IPS-15b (cell line): ENCODE measurements around the gene PLPPR3.

Experiments
- H3K27me3 ChIP-seq: one replicate; pipeline ENCODE4 v1.6.1; 2013; ENCODE audit warnings: low read length; ENCODE audit not compliant: control insufficient read depth, insufficient read depth
- H3K36me3 ChIP-seq: one replicate; pipeline ENCODE4 v1.6.1; 2013; ENCODE audit warnings: low read length; ENCODE audit not compliant: control insufficient read depth, insufficient read depth
- H3K4me1 ChIP-seq: one replicate; pipeline ENCODE4 v1.6.1; 2013; ENCODE audit warnings: mild to moderate bottlenecking, low read length; ENCODE audit not compliant: control insufficient read depth, insufficient read depth
- H3K4me3 ChIP-seq: one replicate; pipeline ENCODE4 v1.5.1; 2013; ENCODE audit warnings: low read depth, low read length
- H3K9ac ChIP-seq: one replicate; pipeline ENCODE4 v1.6.1; 2013; ENCODE audit warnings: low read depth, mild to moderate bottlenecking, low read length
- H3K9me3 ChIP-seq: one replicate; pipeline ENCODE4 v1.6.1; 2013; ENCODE audit warnings: mild to moderate bottlenecking, low read length; ENCODE audit not compliant: control insufficient read depth, insufficient read depth

Gene PLPPR3

DNA sequence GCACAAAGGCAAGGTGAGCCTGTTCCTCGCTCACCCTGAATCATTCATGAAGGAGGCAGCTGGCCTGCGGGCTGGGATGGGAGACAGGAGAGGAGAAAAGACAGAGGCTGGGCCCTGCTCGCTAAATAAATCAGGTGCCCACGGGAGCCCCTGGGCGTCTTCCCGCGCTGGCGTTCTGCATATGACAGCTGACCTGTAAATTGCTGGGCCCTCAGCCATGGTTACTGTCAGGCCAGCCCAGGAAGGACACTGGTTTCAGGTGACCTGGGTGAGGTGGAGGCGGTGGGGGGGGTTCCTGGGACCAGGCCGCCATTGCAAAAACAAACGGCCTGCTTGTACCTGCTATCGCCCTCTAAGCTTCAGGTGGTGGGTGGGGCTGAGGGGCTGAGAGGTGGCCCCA, 27.9 kb downstream of the PLPPR3 start:
- no peak overlapping the region for H3K9ac ChIP-seq
- no peaks in the 10 kb centered on the region for H3K27me3 ChIP-seq
- no peaks in the 10 kb centered on the region for H3K4me1 ChIP-seq
- no peak overlapping the region for H3K4me3 ChIP-seq
- no peaks in the 10 kb centered on the region for H3K36me3 ChIP-seq
- H3K9me3 ChIP-seq: no peaks in the 10 kb centered on the region

DNA sequence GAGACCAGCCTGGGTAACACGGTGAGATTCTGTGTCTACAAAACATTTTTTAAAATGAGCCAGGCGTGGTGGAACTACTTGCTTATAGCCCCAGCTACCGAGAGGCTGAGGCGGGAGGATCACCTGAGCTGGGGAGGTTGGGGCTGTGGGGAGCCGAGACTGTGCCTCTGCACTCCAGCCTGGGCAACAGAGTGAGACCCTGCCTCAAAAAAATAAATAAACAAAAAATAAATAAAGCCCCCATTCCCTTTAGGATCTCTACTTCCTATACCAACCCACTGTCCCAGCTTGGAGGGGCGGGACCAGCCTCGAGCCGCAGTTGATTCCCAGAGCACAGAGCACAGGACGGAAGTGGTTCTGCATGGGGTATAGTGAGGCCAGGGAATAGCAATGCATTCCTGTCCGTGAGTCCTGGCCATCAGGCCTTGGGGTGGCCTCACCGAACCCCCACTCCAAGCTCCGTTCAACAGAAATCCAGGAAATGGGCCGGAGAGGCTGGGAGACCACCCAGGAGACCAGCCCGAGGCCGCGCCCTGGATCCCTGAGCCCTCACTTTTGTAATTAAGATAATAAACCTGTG, 29.4 kb downstream of the PLPPR3 start:
- Histone ChIP-seq H3K9me3 (no peaks in the 10 kb centered on the region), H3K4me3 (no peak overlapping the region), H3K4me1 (no peaks in the 10 kb centered on the region), H3K36me3 (no peaks in the 10 kb centered on the region), H3K27me3 (no peaks in the 10 kb centered on the region), H3K9ac (no peak overlapping the region)

- Histone ChIP-seq H3K9ac (no peak overlapping the region), H3K4me1 (no peaks in the 10 kb centered on the region), H3K36me3 (no peaks in the 10 kb centered on the region), H3K9me3 (no peaks in the 10 kb centered on the region), H3K27me3 (no peaks in the 10 kb centered on the region), H3K4me3 (no peak overlapping the region)
Observed at GRCh38 chr19:791567-792305, 30.0 kb downstream of the PLPPR3 start.

GRCh38 chr19:791007-791566, 30.7 kb downstream of the PLPPR3 start:
- Histone ChIP-seq H3K4me3 (no peak overlapping the region), H3K4me1 (no peaks in the 10 kb centered on the region), H3K36me3 (no peaks in the 10 kb centered on the region), H3K9ac (peak overlapping the region; percentile 24), H3K9me3 (no peaks in the 10 kb centered on the region), H3K27me3 (no peaks in the 10 kb centered on the region)

DNA sequence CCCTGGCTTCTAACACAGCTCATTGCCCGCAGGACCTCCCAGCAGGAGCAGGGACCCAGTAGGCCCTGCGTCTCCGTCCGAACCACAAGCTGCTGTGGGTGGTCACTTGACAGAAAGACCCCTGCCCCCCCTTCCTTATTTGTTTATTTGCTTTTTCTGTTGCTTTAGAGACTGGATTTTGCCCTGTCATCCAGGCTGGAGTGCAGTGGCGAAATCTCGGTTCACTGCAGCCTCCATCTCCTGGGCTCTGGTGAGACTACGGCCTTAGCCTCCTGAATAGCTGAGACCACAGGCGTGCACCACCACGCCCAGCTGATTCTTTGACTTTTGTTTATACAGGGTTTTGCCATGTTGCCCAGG, 32.1 kb downstream of the PLPPR3 start:
- Histone ChIP-seq H3K9me3 (no peaks in the 10 kb centered on the region), H3K36me3 (no peaks in the 10 kb centered on the region), H3K27me3 (no peaks in the 10 kb centered on the region), H3K4me3 (no peak overlapping the region), H3K9ac (peak overlapping the region; percentile 60), H3K4me1 (no peaks in the 10 kb centered on the region)

DNA sequence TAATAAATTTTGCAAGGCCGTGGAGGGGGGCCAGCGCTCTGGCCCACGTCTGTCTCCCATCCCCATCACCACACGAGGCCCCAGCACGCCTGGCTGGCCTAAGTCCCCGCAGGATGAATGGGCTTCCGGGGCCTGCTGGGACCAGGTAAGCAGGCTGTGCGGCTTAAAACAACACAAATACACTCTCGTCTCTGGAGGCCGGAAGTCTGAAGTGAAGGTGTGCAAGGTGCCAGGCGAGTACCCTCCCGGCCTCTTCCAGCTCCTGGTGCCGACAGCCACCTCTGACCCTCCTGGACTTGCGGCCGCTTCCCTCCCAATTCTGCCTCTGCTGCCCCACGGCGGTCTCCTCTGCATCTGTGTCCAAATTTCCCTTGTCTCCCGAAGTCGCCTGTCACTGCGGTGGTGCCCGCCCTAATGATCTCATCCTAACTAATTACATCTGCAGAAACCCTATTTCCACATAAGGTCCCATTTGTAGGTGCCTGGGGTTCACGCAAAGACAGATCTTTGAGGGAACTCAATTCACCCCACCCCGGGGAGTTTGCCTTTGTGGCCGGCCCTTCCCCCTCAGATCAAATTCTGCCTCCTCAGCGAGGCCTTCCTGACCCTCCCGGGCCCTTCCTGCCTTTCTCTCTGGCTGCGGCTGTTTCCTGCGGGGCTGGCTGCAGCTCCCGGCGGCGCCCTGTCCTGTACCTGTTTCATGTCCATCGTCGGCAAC, 32.6 kb downstream of the PLPPR3 start:
- H3K27me3 ChIP-seq: no peaks in the 10 kb centered on the region
- no peaks in the 10 kb centered on the region for H3K9me3 ChIP-seq
- no peaks in the 10 kb centered on the region for H3K36me3 ChIP-seq
- H3K4me3 ChIP-seq: no peak overlapping the region
- no peaks in the 10 kb centered on the region for H3K4me1 ChIP-seq
- H3K9ac ChIP-seq: peak overlapping the region; percentile 60

- Histone ChIP-seq H3K4me3 (no peak overlapping the region), H3K9me3 (no peaks in the 10 kb centered on the region), H3K9ac (peak overlapping the region; percentile 24), H3K4me1 (no peaks in the 10 kb centered on the region), H3K27me3 (no peaks in the 10 kb centered on the region), H3K36me3 (no peaks in the 10 kb centered on the region)
Observed at GRCh38 chr19:788686-788982, 33.1 kb downstream of the PLPPR3 start.

DNA sequence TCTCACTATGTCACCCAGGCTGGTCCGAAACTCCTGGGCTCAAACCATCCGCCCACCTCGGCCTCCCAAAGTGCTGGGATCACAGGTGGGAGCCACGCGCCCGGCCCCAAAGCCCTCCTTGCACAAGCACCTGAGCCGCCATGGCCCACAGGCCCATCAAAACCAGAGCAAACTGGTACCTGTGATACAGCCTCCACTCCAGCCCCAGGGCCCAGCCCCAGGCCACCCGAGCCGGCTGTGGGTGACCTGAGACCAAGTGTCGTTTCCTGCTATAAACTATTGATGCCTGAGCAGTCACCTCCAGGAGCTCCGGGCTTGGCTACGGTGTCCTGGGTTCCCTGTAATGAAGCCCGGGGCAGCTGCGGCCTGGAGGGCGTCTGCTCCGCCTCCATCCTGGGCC, 34.2 kb downstream of the PLPPR3 start:
- Histone ChIP-seq H3K4me3 (no peak overlapping the region), H3K9me3 (no peaks in the 10 kb centered on the region), H3K36me3 (no peaks in the 10 kb centered on the region), H3K9ac (no peak overlapping the region), H3K27me3 (no peaks in the 10 kb centered on the region), H3K4me1 (no peaks in the 10 kb centered on the region)

DNA sequence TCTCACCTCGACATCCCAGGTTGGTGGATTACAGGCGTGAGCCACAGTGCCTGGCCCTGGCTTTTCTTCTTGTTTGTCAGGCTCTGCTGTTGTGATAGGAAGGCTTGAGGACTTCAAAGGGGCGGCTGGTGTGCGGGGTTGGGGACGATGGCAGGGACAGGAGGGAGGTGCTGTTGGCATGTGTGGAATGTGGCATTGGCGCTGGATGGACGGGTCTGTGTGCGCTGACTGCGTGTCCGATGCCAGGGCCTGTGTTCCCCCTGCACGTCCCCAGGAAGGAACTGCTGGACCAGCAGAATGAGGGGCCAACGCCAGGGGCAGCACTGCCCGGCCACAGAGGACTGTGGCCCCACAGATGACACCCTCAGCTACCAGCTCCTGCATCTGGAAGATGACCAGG, 37.2 kb downstream of the PLPPR3 start:
- Histone ChIP-seq H3K4me3 (no peak overlapping the region), H3K9me3 (no peaks in the 10 kb centered on the region), H3K9ac (no peak overlapping the region), H3K27me3 (no peaks in the 10 kb centered on the region), H3K36me3 (no peaks in the 10 kb centered on the region), H3K4me1 (peaks cover 3% of the 10 kb centered on the region)

- no peaks in the 10 kb centered on the region for H3K27me3 ChIP-seq
- H3K9ac ChIP-seq: no peak overlapping the region
- H3K4me3 ChIP-seq: peak overlapping the region; percentile 46
- no peaks in the 10 kb centered on the region for H3K9me3 ChIP-seq
- H3K4me1 ChIP-seq: peaks cover 3% of the 10 kb centered on the region
- no peaks in the 10 kb centered on the region for H3K36me3 ChIP-seq
Observed at GRCh38 chr19:782878-783668, 38.7 kb downstream of the PLPPR3 start.

DNA sequence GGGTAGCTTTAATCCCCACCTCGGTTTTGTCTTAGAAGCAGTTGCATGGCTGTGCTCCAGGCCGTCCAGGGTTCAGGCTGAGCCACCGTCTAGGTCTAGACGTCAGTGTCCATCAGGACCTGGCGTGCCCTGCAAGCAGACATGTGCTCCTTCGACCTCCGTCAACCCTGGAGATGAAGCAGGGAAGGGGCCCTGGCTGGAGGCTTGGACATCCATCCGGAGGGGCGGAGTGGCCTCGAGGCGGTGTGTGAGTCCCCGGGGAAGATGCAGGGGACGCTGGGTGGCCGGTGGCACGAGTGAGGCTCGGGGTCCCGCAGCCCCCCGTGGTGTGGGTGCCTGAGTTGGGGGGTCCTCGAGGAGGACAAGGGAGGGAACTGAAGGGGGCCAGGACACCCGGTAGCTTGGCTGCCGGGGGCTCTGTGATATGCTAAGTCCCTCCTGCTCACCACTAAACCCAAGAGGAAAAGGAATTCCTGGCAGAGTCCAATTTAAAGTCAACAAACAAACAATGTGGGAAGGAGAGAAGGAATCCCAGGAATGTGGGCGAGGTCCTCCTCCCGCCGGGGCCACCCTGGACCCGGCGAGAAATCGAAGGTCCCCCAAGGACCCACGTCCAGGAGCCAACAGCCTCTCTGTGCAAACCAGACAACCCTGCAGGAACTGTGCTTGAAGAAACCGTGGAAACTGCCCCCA, 39.4 kb downstream of the PLPPR3 start:
- no peaks in the 10 kb centered on the region for H3K27me3 ChIP-seq
- peak overlapping the region; percentile 32 for H3K9ac ChIP-seq
- H3K4me3 ChIP-seq: peak overlapping the region; percentile 46
- H3K36me3 ChIP-seq: no peaks in the 10 kb centered on the region
- peaks cover 3% of the 10 kb centered on the region for H3K4me1 ChIP-seq
- no peaks in the 10 kb centered on the region for H3K9me3 ChIP-seq
